ENCODE results near the gene TGOLN2. TPM values are rescaled to one million over a fixed set of nuclear protein-coding genes. Genes with fewer than 3 reads are reported as not detected.
A peak's percentile ranks its signal among the peaks of the same experiment; 100 is the strongest.

The TGOLN2 gene
- total RNA-seq, 4 donors from 2014 or later: 62.0 to 106 (median 89.4) TPM

GRCh38 chr2:85269959-85270358 is 57.8 kb downstream of the TGOLN2 start:
- TF ChIP-seq CTCF (IDR thresholded peaks at IDR 0.05) (no peak), POLR2A (IDR thresholded peaks at IDR 0.05) (no peak)
- no peaks in the 10 kb centered on the region for H3K9me3 ChIP-seq
- no peak overlapping the region for H3K4me3 ChIP-seq
- intact Hi-C loops (cut with DNase I; ENCODE audit: low total_unique reads): no loop called here
- peaks cover 5 to 11% of the 10 kb centered on the region in 2 donors for H3K4me1 ChIP-seq
- peak overlapping the region; percentile 60 to 75 for H3K27ac ChIP-seq
- H3K36me3 ChIP-seq: no peaks in the 10 kb centered on the region
- peak in 1 of 2 donors; percentile 34 for DNase-seq
- H3K27me3 ChIP-seq: no peaks in the 10 kb centered on the region

Small RNAs within 50 kb of the gene (small RNA-seq; reads per million reads assigned to genes)
- gene AC062037.1 (not detected), gene RF00019 (not detected), gene RN7SL113P (not detected)

Other genes with a start within 250 kb of the TGOLN2 start
- gene TCF7L1, start 194.6 kb downstream of the TGOLN2 start, total RNA-seq: 10 to 100 TPM in 2 of 4 donors, under 1 TPM in 2; 0.26 to 37.1 (median 5.4) TPM
- 10 to 100 TPM; 28.0 to 34.1 (median 31.9) TPM for gene RETSAT, start 26.5 kb upstream of the TGOLN2 start, total RNA-seq
- 10 to 100 TPM; 12.8 to 45.3 (median 21.0) TPM for gene ELMOD3, start 26.8 kb upstream of the TGOLN2 start, total RNA-seq
- 100 to 1,000 TPM in 1 of 4 donors, 10 to 100 TPM in 3; 12.3 to 114 (median 65.2) TPM for gene CAPG, start 82.4 kb upstream of the TGOLN2 start, total RNA-seq
- gene SH2D6, start 90.7 kb upstream of the TGOLN2 start, total RNA-seq: not detected
- gene MAT2A, start 211.2 kb upstream of the TGOLN2 start, total RNA-seq: 100 to 1,000 TPM in 3 of 4 donors, 10 to 100 TPM in 1; 77.1 to 249 (median 108) TPM
- 10 to 100 TPM; 14.1 to 54.1 (median 37.9) TPM for gene GGCX, start 233.5 kb upstream of the TGOLN2 start, total RNA-seq
- 10 to 100 TPM in 1 of 4 donors, 1 to 10 TPM in 2, not detected in 1; 1.3 to 12.3 (median 5.2) TPM for gene VAMP8, start 249.6 kb upstream of the TGOLN2 start, total RNA-seq

All from uterus (tissue), 4 donors.